Subcutaneous abdominal adipose tissue (tissue), 5 donors: ENCODE data around the gene NEURL4.
"Not testable (repeated sequence)": the region's sequence is repeated elsewhere in the genome, so short reads cannot be mapped to it uniquely, and the experiment has no call there.

Experiments used
- H3K27ac ChIP-seq: one replicate; pipeline ENCODE4 v1.7.0; 2013; ENCODE audit warnings: low read depth, mild to moderate bottlenecking, inconsistent platforms, low read length, moderate library complexity
- H3K27me3 ChIP-seq, 5 donors: one replicate each; pipeline ENCODE4 v1.7.0; 2013; ENCODE audit warnings: low read length in 5 of 5, inconsistent platforms in 1 of 5; ENCODE audit not compliant: control insufficient read depth in 5 of 5, insufficient read depth in 4 of 5
- H3K36me3 ChIP-seq, 5 donors: one replicate each; pipeline ENCODE4 v1.7.0; 2013; ENCODE audit warnings: low read length in 5 of 5; ENCODE audit not compliant: control insufficient read depth in 5 of 5, insufficient read depth in 5 of 5
- H3K4me1 ChIP-seq, 5 donors: one replicate each; pipeline ENCODE4 v1.7.0; 2013; ENCODE audit warnings: low read length in 5 of 5, mild to moderate bottlenecking in 3 of 5, moderate library complexity in 1 of 5; ENCODE audit not compliant: control insufficient read depth in 5 of 5, insufficient read depth in 5 of 5
- H3K4me3 ChIP-seq, 5 donors: one replicate each; pipeline ENCODE4 v1.7.0; 2013; ENCODE audit warnings: low read length in 5 of 5, low read depth in 1 of 5
- H3K9ac ChIP-seq, 5 donors: one replicate each; pipeline ENCODE4 v1.7.0; 2013; ENCODE audit warnings: low read length in 5 of 5, mild to moderate bottlenecking in 4 of 5, moderate library complexity in 3 of 5
- H3K9me3 ChIP-seq, 5 donors: one replicate each; pipeline ENCODE4 v1.7.0; 2013; ENCODE audit warnings: low read length in 5 of 5; ENCODE audit not compliant: control insufficient read depth in 5 of 5
- donor health status: healthy.
- donor health status: healthy.
- donor health status: healthy.
- donor health status: healthy.
- donor health status: healthy.

The NEURL4 gene

DNA sequence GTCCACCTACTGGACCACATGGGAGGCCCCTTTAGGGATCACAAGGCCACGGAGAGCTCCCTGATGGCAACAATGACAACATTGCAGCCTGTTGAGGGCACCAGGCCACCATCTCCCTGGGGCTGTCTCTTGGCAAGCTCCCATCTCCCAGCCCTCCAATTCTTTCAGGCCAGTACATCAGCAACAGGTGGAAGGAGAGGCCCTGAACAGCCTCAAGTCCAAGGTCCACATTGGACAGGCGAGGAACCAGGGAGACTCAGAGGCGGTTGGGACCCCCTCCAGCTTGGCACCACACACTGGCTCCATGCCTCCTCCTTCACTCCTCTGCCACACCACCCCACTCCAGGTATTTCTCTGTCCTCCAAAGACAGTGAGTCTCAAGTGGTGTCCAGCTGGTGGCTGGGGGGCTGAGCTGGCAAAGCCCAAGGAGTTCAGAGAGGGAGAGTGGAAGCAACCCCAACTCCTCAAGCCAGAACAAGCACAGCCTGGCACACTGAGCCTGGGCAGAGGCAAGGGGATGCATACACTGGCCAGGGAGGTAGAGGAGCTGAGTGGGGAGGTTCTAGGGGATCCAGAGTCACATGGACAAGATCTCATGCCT is 5.9 kb upstream of the NEURL4 start:
- H3K9ac ChIP-seq, result no peak overlapping the region
- no peak overlapping the region for H3K27ac ChIP-seq
- peaks cover 15 to 37% (median 29%) of the 10 kb centered on the region in 5 donors for H3K27me3 ChIP-seq
- H3K4me3 ChIP-seq, result no peak overlapping the region
- H3K4me1 ChIP-seq, result peaks cover 0 to 8% (median 6%) of the 10 kb centered on the region in 5 donors
- H3K9me3 ChIP-seq, result no peaks in the 10 kb centered on the region
- no peaks in the 10 kb centered on the region for H3K36me3 ChIP-seq

DNA sequence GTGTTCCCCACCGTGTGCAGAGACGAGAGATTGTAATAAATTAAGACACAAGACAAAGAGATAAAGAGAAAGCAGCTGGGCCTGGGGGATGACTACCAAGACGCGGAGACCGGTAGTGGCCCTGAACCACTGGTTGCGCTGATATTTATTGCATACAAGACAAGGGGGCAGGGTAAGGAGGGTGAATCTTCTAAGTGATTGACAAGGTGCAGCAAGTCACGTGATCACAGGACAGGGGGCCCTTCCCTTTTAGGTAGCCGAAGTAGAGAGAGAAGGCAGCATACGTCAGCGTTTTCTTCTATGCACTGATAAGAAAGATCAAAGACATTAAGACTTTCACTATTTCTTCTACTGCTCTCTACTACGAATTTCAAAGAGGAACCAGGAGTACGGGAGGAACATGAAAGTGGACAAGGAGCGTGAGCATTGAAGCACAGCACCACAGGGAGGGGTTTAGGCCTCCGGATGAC is 3.5 kb upstream of the NEURL4 start:
- H3K27ac ChIP-seq, H3K9me3 ChIP-seq, H3K36me3 ChIP-seq, H3K9ac ChIP-seq, H3K4me3 ChIP-seq: not testable (repeated sequence)
- H3K27me3 ChIP-seq, result peaks cover 15 to 37% (median 29%) of the 10 kb centered on the region in 5 donors
- H3K4me1 ChIP-seq, result peaks cover 3 to 26% (median 20%) of the 10 kb centered on the region in 5 donors

DNA sequence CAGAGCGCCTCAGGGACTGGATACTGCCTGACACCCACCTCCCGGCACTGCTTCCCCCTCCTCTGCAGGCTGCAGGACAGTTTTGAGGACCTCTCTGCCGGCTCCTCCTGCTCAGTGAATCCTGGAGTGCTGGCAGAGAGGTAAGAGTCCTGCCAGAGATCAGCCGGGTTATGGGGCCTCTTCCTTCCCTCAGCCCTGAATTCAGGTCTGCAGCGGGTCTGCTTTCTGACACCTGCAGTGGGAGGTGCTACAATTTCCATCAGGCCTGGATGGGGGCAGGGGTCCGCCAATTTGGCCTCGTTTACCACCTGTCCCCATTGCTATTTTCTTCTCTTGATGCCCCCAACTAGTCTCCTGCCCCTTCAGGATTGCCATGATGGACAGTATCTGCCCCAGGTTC is 3.0 kb upstream of the NEURL4 start:
- H3K36me3 ChIP-seq, result peaks cover 0 to 3% (median 0%) of the 10 kb centered on the region in 5 donors
- peaks cover 15 to 35% (median 29%) of the 10 kb centered on the region in 5 donors for H3K27me3 ChIP-seq
- H3K4me1 ChIP-seq, result peaks cover 3 to 29% (median 20%) of the 10 kb centered on the region in 5 donors
- H3K27ac ChIP-seq, result no peak overlapping the region
- no peak overlapping the region for H3K9ac ChIP-seq
- H3K4me3 ChIP-seq, result no peak overlapping the region
- H3K9me3 ChIP-seq, result no peaks in the 10 kb centered on the region

DNA sequence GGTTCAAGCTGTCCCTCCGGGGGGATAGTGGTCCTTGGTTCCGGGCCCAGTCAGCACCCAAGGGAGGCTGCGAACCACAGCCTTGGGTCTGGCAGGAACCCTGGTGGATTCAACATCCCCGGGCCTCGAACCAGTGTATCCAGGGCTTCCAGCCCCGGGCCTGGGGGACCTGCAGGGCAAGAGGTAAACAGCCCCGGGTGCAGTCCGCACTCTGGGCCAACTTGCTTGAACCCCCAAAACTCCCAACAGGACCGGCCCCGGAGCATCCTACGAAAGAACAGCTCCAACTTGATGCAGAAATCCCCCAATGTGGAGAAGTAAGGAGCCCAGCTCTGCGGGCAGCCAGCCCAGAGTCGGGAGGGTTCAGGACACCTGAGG is 1.5 kb upstream of the NEURL4 start:
- Histone ChIP-seq H3K36me3 (peaks cover 0 to 16% (median 11%) of the 10 kb centered on the region in 5 donors), H3K4me3 (peak overlapping the region in 4 of 5 donors; percentile 22 to 94 (median 90)), H3K9ac (no peak overlapping the region), H3K27ac (peak overlapping the region; percentile 85), H3K27me3 (peaks cover 8 to 25% (median 19%) of the 10 kb centered on the region in 5 donors), H3K4me1 (peaks cover 3 to 29% (median 20%) of the 10 kb centered on the region in 5 donors), H3K9me3 (no peaks in the 10 kb centered on the region)

DNA sequence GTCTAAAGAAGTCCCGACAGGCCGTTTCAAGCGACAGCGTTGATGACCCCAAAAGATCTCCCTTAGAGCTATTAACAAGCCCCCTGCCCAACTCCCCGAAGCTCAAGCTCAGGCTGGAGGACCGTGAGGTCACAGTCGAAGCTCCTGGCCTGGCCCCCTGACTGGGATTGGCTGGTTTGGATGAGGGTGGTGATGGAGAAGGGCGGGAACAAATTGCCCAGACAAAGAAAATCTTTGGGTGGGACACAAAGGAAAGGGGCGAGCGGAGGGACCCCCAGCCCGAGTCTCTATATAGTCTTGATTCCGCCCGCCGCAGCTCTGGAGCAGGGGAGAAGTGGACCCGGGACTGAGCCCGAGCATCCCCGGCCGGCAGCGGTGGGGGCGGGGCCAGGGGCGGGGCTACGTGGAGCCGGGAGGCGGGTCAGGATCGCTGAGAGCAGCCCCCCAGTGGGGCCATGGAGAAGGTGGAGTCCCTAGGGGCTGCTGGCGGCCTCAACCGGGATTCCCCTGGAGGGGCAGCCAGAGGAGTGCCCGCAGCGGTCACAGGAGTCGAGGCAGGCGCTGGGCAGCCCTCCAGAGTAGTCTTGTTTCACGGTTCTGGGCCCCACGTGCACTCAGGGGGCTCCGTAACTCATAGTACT is 982 bp upstream of the NEURL4 start:
- H3K4me3 ChIP-seq, result peak overlapping the region; percentile 76 to 94 (median 93)
- H3K27ac ChIP-seq, result peak overlapping the region; percentile 85
- H3K4me1 ChIP-seq, result peaks cover 3 to 29% (median 20%) of the 10 kb centered on the region in 5 donors
- peaks cover 0 to 21% (median 17%) of the 10 kb centered on the region in 5 donors for H3K36me3 ChIP-seq
- H3K27me3 ChIP-seq, result peaks cover 6 to 22% (median 14%) of the 10 kb centered on the region in 5 donors
- no peaks in the 10 kb centered on the region for H3K9me3 ChIP-seq
- peak overlapping the region; percentile 57 to 84 (median 71) for H3K9ac ChIP-seq

DNA sequence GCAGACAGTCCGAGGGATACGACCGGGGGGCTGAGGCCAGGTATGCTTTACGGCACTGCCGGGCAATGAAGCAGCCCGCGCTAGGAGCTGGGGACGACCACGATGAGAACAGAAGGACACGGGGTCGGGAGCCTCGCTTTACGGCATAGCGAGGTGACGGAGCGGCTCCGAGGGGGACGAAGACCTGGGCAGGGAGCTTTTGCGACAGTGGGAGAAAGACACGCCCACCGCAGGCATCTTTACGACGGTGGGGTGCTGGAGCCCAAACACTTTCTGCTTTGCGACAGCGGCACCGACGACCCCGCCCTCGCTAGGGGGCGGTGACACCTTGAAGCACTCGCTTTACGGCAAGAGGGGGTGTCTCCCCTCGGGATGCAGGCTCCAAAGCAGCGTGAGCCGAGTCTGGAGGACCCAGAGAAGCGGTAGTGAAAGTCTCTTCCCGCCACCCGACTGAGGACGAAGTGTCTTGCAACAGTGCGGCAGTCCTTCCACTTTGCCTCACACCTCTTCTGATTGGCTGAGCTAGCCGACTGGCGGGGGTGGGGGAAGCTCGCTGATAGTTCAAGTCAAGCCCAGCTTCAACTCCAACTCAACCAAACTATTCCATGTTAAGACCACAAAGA is 350 bp upstream of the NEURL4 start:
- peak overlapping the region; percentile 76 to 94 (median 93) for H3K4me3 ChIP-seq
- H3K27me3 ChIP-seq, result peaks cover 0 to 15% (median 9%) of the 10 kb centered on the region in 5 donors

DNA sequence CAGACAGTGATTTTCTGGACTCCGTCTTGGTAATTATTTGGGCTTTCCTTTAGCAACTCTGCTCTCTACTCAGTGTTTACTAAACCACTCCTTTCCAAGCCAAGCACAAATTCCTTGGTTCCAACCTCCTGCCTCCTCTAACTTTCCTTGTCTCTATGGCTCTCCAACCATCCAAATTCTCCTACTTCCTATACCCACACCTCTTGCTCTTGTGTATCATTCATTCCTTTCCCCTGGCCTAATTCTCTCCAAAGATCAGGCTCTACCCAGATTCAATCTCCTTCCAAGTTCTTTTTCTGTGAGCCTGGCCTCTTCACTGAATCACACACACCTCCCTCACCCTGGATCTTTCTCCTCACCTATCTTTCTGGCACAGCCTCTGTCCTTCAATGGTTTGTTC is 1.1 kb downstream of the NEURL4 start:
- H3K27me3 ChIP-seq, result peaks cover 0 to 6% (median 5%) of the 10 kb centered on the region in 5 donors
- H3K27ac ChIP-seq, result no peak overlapping the region
- H3K9ac ChIP-seq, result peak overlapping the region in 1 of 5 donors; percentile 87
- no peaks in the 10 kb centered on the region for H3K9me3 ChIP-seq
- peaks cover 3 to 29% (median 20%) of the 10 kb centered on the region in 5 donors for H3K4me1 ChIP-seq
- no peak overlapping the region for H3K4me3 ChIP-seq
- H3K36me3 ChIP-seq, result peaks cover 0 to 41% (median 35%) of the 10 kb centered on the region in 5 donors

More for the DNA sequence above, 350 bp upstream of the NEURL4 start:
- Histone ChIP-seq H3K9ac (peak overlapping the region; percentile 57 to 84 (median 71)), H3K36me3 (peaks cover 0 to 27% (median 21%) of the 10 kb centered on the region in 5 donors), H3K4me1 (peaks cover 3 to 29% (median 20%) of the 10 kb centered on the region in 5 donors), H3K9me3 (no peaks in the 10 kb centered on the region), H3K27ac (peak overlapping the region; percentile 85)

DNA sequence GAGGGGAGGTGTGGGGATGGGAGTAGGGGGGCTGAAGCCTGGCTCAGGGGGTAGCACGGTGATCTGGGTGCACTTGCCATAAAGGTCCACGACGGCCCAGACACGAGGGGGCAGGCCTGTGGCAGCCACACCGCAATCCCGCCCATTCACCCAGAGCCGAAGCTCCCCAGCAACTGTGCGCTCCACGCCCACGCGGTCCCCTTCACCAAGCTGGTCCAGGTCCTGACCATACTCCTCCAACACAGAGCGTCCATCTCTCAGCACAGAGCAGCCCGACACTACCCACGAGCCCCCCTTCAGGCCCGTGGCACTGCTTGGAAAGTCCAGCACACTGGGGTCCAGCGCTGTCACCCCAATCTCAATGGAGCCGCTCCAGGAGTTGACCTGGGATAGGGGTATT is 1.6 kb downstream of the NEURL4 start:
- Histone ChIP-seq H3K36me3 (peaks cover 0 to 46% (median 40%) of the 10 kb centered on the region in 5 donors), H3K4me1 (peaks cover 3 to 29% (median 20%) of the 10 kb centered on the region in 5 donors), H3K4me3 (no peak overlapping the region), H3K27ac (no peak overlapping the region), H3K27me3 (peaks cover 0 to 6% (median 5%) of the 10 kb centered on the region in 5 donors), H3K9me3 (no peaks in the 10 kb centered on the region), H3K9ac (no peak overlapping the region)

DNA sequence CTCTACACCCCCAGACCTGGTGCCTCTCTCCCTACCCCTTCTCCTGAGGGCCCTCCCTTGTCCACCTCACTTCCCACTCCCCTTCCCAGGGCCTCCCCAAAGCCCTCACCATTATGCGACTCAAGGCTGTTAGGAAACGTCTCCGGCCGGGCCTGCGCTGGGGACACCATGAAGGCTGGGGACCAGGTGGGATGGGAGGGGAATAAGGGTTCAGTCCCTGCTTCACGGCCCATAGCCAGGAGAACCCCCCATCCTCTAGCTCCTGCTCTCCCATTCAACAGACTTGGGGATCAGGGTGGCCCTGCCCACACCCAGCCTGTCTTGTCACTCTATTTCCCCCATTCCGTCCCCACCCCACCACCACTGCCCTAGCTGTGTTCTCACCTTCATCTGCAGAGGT is 2.1 kb downstream of the NEURL4 start:
- no peak overlapping the region for H3K4me3 ChIP-seq
- H3K9ac ChIP-seq, result no peak overlapping the region
- H3K27me3 ChIP-seq, result peaks cover 0 to 4% (median 2%) of the 10 kb centered on the region in 5 donors
- peaks cover 0 to 51% (median 44%) of the 10 kb centered on the region in 5 donors for H3K36me3 ChIP-seq
- H3K9me3 ChIP-seq, result no peaks in the 10 kb centered on the region
- no peak overlapping the region for H3K27ac ChIP-seq
- peaks cover 3 to 29% (median 20%) of the 10 kb centered on the region in 5 donors for H3K4me1 ChIP-seq
